ENCODE measurements around the gene PRR30.

The PRR30 gene

GRCh38 chr2:27087823-27088410 is 51.3 kb downstream of the PRR30 start:
- Histone ChIP-seq H3K4me3 (ENCODE audit: low read depth, low read length) (no peak overlapping the region), H3K36me3 (no peaks in the 10 kb centered on the region), H3K9me3 (ENCODE audit: severe bottlenecking) (no peaks in the 10 kb centered on the region), H3K27ac (no peak overlapping the region), H3K27me3 (ENCODE audit: insufficient read depth, low read depth, severe bottlenecking) (no peaks in the 10 kb centered on the region)
- no peak for DNase-seq
- TF ChIP-seq CTCF (IDR thresholded peaks at IDR 0.05; ENCODE audit: low read depth, low read length) = no peak

All from WERI-Rb-1 (cell line).